Myocyte (in vitro differentiated cells): ENCODE measurements around the gene USP17L30. TPM values are rescaled to one million over a fixed set of nuclear protein-coding genes. Genes with fewer than 3 reads are reported as not detected.
"Not testable (repeated sequence)": the region's sequence is repeated elsewhere in the genome, so short reads cannot be mapped to it uniquely, and the experiment has no call there.

Source experiments
- DNase-seq: peaks from one replicate; pipeline ENCODE4 v3.0.0-alpha.2; 2012; ENCODE audit warnings: low read depth
- polyA plus RNA-seq: library from polyadenylated mRNA; unstranded; fragments of >200 nt; gene quantifications from one replicate; pipeline ENCODE4 v1.2.1, GENCODE V29; 2012; ENCODE audit warnings: missing spikeins
- total RNA-seq: library from RNA; depleted of rRNA; stranded (reverse); fragments of >200 nt; gene quantifications from 2 replicates; pipeline ENCODE4 v1.2.3, GENCODE V29; 2014

The USP17L30 gene, protein sequence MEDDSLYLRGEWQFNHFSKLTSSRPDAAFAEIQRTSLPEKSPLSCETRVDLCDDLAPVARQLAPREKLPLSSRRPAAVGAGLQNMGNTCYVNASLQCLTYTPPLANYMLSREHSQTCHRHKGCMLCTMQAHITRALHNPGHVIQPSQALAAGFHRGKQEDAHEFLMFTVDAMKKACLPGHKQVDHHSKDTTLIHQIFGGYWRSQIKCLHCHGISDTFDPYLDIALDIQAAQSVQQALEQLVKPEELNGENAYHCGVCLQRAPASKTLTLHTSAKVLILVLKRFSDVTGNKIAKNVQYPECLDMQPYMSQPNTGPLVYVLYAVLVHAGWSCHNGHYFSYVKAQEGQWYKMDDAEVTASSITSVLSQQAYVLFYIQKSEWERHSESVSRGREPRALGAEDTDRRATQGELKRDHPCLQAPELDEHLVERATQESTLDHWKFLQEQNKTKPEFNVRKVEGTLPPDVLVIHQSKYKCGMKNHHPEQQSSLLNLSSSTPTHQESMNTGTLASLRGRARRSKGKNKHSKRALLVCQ
- not detected in 2 replicates for total RNA-seq
- not detected for polyA plus RNA-seq

DNA sequence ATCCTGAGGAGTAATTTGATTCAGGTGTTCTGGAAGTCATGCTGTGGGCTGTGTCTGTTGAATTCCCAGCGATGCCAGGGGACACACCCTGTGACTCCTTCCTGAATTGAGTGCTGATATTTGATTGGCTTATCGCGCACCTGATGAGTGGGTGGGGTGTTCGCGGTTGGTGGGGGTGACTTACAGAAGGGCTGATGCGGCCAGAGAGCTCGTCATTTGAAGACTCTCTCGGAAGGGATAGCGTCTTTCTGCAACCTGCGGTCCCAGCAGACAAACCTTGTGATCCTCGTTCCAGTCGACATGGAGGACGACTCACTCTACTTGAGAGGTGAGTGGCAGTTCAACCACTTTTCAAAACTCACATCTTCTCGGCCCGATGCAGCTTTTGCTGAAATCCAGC is at the start of gene USP17L30:
TSS of gene USP17L30 (plus strand) at position 301 of the 400 bp plus-strand sequence. CDS start at position 301, 0 bp downstream.
- not testable (repeated sequence) for DNase-seq

DNA sequence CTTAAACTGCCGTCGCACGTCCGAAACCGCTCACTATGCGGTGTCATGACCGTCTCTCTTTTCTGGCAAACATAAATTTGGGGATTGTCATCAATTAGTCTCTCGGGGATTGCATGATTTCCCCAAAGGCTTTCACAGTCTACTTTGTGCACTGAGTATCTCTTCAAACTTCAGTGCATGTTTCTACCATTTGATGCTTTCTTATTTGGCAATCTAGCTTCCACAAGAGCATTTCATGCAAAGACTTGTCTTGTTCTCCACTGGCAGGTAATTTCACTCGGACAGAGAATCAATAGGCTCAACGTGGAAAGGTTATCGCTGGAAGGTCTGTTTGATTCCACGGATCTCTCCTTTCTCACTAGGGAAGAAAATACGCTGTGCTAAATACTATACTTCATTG is 38.7 kb upstream of the USP17L30 start:
- DNase-seq, result not testable (repeated sequence)

DNA sequence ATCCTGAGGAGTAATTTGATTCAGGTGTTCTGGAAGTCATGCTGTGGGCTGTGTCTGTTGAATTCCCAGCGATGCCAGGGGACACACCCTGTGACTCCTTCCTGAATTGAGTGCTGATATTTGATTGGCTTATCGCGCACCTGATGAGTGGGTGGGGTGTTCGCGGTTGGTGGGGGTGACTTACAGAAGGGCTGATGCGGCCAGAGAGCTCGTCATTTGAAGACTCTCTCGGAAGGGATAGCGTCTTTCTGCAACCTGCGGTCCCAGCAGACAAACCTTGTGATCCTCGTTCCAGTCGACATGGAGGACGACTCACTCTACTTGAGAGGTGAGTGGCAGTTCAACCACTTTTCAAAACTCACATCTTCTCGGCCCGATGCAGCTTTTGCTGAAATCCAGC is 38.1 kb upstream of the USP17L30 start, which contains the start of gene USP17L24:
TSS of gene USP17L24 (plus strand) at position 301 of the 400 bp plus-strand sequence. CDS start at position 301, 0 bp downstream.
- not testable (repeated sequence) for DNase-seq

DNA sequence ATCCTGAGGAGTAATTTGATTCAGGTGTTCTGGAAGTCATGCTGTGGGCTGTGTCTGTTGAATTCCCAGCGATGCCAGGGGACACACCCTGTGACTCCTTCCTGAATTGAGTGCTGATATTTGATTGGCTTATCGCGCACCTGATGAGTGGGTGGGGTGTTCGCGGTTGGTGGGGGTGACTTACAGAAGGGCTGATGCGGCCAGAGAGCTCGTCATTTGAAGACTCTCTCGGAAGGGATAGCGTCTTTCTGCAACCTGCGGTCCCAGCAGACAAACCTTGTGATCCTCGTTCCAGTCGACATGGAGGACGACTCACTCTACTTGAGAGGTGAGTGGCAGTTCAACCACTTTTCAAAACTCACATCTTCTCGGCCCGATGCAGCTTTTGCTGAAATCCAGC is 33.3 kb upstream of the USP17L30 start, which contains the start of gene USP17L25:
TSS of gene USP17L25 (plus strand) at position 301 of the 400 bp plus-strand sequence. CDS start at position 301, 0 bp downstream.
- DNase-seq, result not testable (repeated sequence)

GRCh38 chr4:9334358-9334757 is 28.6 kb upstream of the USP17L30 start, which contains the start of gene USP17L26:
Gene USP17L26 (plus strand): TSS chr4:9334658. CDS start chr4:9334658, 0 bp downstream.
- not testable (repeated sequence) for DNase-seq

GRCh38 chr4:9339103-9339502 is 23.8 kb upstream of the USP17L30 start, which contains the start of gene USP17L5:
Gene USP17L5 (plus strand): TSS chr4:9339403. CDS start chr4:9339403, 0 bp downstream.
- DNase-seq, result not testable (repeated sequence)

GRCh38 chr4:9343848-9344247 is 19.1 kb upstream of the USP17L30 start, which contains the start of gene USP17L27:
Gene USP17L27 (plus strand): TSS chr4:9344148. CDS start chr4:9344148, 0 bp downstream.
- DNase-seq, result not testable (repeated sequence)

DNA sequence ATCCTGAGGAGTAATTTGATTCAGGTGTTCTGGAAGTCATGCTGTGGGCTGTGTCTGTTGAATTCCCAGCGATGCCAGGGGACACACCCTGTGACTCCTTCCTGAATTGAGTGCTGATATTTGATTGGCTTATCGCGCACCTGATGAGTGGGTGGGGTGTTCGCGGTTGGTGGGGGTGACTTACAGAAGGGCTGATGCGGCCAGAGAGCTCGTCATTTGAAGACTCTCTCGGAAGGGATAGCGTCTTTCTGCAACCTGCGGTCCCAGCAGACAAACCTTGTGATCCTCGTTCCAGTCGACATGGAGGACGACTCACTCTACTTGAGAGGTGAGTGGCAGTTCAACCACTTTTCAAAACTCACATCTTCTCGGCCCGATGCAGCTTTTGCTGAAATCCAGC is 14.3 kb upstream of the USP17L30 start, which contains the start of gene USP17L28:
TSS of gene USP17L28 (plus strand) at position 301 of the 400 bp plus-strand sequence. CDS start at position 301, 0 bp downstream.
- DNase-seq, result not testable (repeated sequence)

DNA sequence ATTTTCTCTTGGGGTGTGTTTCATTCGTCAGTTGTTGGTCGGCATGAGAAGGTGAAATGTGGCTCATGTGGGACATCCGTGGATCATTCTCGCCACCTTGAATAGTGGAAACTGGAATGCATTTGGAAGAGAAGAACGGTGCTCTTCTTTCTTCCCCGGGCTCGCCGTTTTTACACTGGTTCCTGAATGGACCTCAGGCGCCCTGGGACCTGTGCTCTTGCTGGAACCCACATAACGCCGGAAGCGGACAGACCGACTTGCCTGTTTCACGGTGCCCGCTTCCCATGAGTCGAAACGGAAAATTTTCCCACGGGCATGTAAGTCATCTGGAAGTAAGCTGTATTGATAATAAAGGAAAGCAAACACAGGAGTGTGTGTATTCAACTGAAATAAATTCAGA is 12.1 kb upstream of the USP17L30 start:
- DNase-seq, result not testable (repeated sequence)

DNA sequence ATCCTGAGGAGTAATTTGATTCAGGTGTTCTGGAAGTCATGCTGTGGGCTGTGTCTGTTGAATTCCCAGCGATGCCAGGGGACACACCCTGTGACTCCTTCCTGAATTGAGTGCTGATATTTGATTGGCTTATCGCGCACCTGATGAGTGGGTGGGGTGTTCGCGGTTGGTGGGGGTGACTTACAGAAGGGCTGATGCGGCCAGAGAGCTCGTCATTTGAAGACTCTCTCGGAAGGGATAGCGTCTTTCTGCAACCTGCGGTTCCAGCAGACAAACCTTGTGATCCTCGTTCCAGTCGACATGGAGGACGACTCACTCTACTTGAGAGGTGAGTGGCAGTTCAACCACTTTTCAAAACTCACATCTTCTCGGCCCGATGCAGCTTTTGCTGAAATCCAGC is 9.6 kb upstream of the USP17L30 start, which contains the start of gene USP17L29:
TSS of gene USP17L29 (plus strand) at position 301 of the 400 bp plus-strand sequence. CDS start at position 301, 0 bp downstream.
- not testable (repeated sequence) for DNase-seq

- DNase-seq, result not testable (repeated sequence)
These were observed 17.0 kb downstream of the USP17L30 start for GRCh38 chr4:9379881-9380280.

DNA sequence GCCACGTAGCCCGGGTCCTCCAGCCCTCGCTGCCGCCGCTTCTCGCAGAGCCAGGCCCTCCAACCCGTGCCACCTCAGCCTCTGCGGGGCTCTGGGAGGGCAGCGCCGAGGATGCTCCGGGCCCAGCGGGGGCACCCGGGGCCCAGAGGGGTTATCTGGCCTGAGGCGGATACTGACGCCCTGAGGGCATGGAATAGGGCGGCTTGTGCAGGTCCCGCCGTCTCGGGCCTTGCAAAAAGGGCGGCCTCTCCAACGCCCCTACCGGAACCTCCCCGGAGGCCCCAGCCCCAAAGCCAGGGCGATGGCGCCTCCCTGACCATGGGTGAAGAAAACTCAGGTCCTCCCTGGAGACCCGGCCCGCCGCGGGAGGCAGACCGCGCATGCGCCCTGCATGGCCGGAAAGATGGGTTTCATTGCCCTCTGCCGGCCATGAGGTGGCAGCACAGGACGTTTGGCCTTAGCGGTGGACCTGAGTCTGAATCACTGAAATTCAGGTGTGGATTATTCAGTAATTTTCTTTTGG is 18.1 kb downstream of the USP17L30 start:
- DNase-seq, result peak; percentile 12

DNA sequence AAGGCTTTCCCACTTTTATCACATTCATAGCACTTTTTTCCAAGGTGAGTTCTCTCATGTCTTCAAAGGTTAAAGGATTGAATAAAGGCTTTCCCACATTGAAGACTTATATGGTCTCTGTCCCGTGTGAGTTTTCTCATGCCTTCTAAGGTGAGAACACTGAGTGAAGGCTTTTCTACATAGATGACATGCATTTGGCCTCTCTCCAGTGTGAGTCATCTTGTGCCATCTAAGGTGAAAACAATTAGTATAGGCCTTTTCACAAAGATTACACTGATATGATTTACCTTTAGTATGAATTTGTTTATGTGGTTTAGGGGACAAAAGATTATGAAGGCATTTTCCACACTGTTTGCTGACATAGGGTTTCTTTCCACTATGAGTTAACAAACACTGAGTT is 21.2 kb downstream of the USP17L30 start:
- DNase-seq, result no peak

GRCh38 chr4:9389001-9389400 is 26.1 kb downstream of the USP17L30 start:
- DNase-seq, result not testable (repeated sequence)

DNA sequence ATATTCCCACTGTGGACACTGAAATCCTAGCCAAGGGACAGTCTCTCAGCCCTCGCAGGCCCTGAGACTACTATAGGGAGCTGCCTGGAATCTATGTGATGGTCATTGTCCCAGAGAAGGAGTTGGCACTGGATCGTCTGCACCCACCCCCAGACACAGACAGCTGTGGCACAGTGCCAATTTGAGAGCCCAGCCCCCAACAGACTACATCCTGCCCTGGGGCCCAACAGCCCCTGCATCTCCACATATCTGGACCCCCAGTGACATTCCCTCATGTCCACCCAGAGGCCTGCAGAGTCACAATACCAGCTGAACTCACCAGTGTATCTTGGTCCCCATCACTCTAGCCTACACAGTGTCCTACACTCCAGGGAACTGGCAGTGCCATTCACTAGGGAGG is 42.8 kb downstream of the USP17L30 start:
- not testable (repeated sequence) for DNase-seq

DNA sequence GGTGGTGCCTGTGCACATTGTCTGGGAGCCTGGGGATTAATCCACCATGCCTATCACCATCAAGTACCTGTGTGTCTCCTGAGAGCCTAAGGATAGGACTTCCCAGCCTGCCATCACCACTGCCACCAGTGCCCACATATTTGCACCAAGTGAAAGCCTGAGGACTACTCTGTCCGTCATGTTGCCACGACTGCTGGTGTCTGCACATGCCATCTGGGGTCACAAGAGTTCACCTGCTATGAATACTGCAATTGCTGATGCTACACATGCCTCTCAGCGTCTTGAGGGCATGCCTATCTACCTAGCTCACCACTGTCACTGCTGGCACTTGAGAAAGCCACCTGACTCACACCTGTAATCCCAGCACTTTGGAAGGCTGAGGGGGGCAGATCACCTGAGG is 43.6 kb downstream of the USP17L30 start:
- DNase-seq, result not testable (repeated sequence)

DNA sequence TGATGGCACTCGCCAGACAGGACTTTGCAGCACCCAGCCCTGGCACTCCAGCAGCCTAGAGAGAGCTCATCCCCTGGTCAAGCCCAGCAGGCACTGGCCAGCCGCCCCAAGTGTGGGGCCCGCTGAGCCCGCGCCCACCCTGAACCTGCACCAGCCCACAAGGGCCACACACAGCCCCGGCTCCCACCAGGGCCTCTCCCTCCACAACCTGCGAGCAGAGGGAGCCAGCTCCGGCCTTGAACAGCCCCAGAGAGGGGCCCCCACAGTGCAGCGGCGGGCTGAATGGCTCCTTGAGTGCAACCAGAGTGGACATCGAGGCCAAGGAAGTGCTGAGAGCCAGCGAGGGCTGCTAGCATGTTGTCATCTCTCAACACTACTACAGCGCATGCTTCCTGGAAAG is 46.9 kb downstream of the USP17L30 start:
- DNase-seq, result no peak
